ENCODE results near the gene LILRB1. TPM values are rescaled to one million over a fixed set of nuclear protein-coding genes. Genes with fewer than 3 reads are reported as not detected.
A peak's percentile ranks its signal among the peaks of the same experiment; 100 is the strongest.
"Not testable (repeated sequence)": the region's sequence is repeated elsewhere in the genome, so short reads cannot be mapped to it uniquely, and the experiment has no call there.

The LILRB1 gene
- total RNA-seq, 4 donors from 2014 or later, result 0.59 to 15.3 (median 3.4) TPM

- Histone ChIP-seq H3K27ac (peak overlapping the region in 1 of 4 donors; percentile 38), H3K9me3 (peaks cover 0 to 8% (median 0%) of the 10 kb centered on the region in 4 donors), H3K4me1 (no peaks in the 10 kb centered on the region), H3K36me3 (no peaks in the 10 kb centered on the region), H3K4me3 (peak overlapping the region in 1 of 4 donors; percentile 27), H3K27me3 (no peaks in the 10 kb centered on the region)
- TF ChIP-seq POLR2A (IDR thresholded peaks at IDR 0.05) (no peak), EP300 (IDR thresholded peaks at IDR 0.05) (no peak), CTCF (IDR thresholded peaks at IDR 0.05) (no peak)
- 48 to 65% methylated on average over 5 of the region's 5 CpGs for WGBS, 2 donors
- no peak for DNase-seq (ENCODE audit: low spot score in 2 of 2)
Observed at GRCh38 chr19:54616821-54617560, 13.3 kb upstream of the LILRB1 start.

- H3K27ac ChIP-seq, result no peak overlapping the region
- 70% methylated on average over 4 of the region's 4 CpGs for WGBS, 2 donors
- no peak for TF ChIP-seq EP300 (IDR thresholded peaks at IDR 0.05)
- TF ChIP-seq POLR2A (IDR thresholded peaks at IDR 0.05), result no peak
- TF ChIP-seq CTCF (IDR thresholded peaks at IDR 0.05), result no peak
Observed at GRCh38 chr19:54620464-54620863, 9.8 kb upstream of the LILRB1 start.

GRCh38 chr19:54622431-54622830 is 7.9 kb upstream of the LILRB1 start:
- Histone ChIP-seq H3K9me3 (peaks cover 0 to 10% (median 0%) of the 10 kb centered on the region in 4 donors), H3K27me3 (no peaks in the 10 kb centered on the region), H3K4me1 (no peaks in the 10 kb centered on the region), H3K36me3 (no peaks in the 10 kb centered on the region), H3K27ac (no peak overlapping the region), H3K4me3 (no peak overlapping the region)
- DNase-seq (ENCODE audit: low spot score in 2 of 2), result no peak
- TF ChIP-seq CTCF (IDR thresholded peaks at IDR 0.05) (no peak), POLR2A (IDR thresholded peaks at IDR 0.05) (no peak), EP300 (IDR thresholded peaks at IDR 0.05) (no peak)
- 62 to 67% methylated on average over 4 of the region's 4 CpGs for WGBS, 2 donors

More at GRCh38 chr19:54620464-54620863, 9.8 kb upstream of the LILRB1 start:
- Histone ChIP-seq H3K4me3 (no peak overlapping the region), H3K9me3 (peaks cover 0 to 8% (median 0%) of the 10 kb centered on the region in 4 donors), H3K36me3 (no peaks in the 10 kb centered on the region), H3K27me3 (no peaks in the 10 kb centered on the region), H3K4me1 (no peaks in the 10 kb centered on the region)
- DNase-seq (ENCODE audit: low spot score in 2 of 2), result no peak

- WGBS, 2 donors, result 70 to 87% methylated on average over 2 to 6 of the region's 10 CpGs
- not testable (repeated sequence) for H3K4me1 ChIP-seq
Observed at GRCh38 chr19:54624234-54624633, 6.0 kb upstream of the LILRB1 start.

GRCh38 chr19:54624934-54625730 is 5.2 kb upstream of the LILRB1 start:
- DNase-seq (ENCODE audit: low spot score in 2 of 2); H3K27ac ChIP-seq; H3K4me1 ChIP-seq; H3K36me3 ChIP-seq; H3K4me3 ChIP-seq; H3K27me3 ChIP-seq: not testable (repeated sequence)
- WGBS, 2 donors, result 75 to 78% methylated on average over 8 to 11 of the region's 15 CpGs
- H3K9me3 ChIP-seq, result peaks cover 0 to 10% (median 0%) of the 10 kb centered on the region in 4 donors

More at GRCh38 chr19:54624234-54624633, 6.0 kb upstream of the LILRB1 start:
- H3K36me3 ChIP-seq; DNase-seq (ENCODE audit: low spot score in 2 of 2); H3K27me3 ChIP-seq; H3K4me3 ChIP-seq; H3K27ac ChIP-seq: not testable (repeated sequence)
- peaks cover 0 to 10% (median 0%) of the 10 kb centered on the region in 4 donors for H3K9me3 ChIP-seq

- no peaks in the 10 kb centered on the region for H3K27me3 ChIP-seq
- H3K4me1 ChIP-seq, result no peaks in the 10 kb centered on the region
- TF ChIP-seq POLR2A (IDR thresholded peaks at IDR 0.05) (no peak), CTCF (IDR thresholded peaks at IDR 0.05) (no peak), EP300 (IDR thresholded peaks at IDR 0.05) (no peak)
- H3K9me3 ChIP-seq, result peaks cover 0 to 8% (median 0%) of the 10 kb centered on the region in 4 donors
- H3K4me3 ChIP-seq, result no peak overlapping the region
- no peaks in the 10 kb centered on the region for H3K36me3 ChIP-seq
- WGBS, 2 donors, result 73 to 82% methylated on average over 8 of the region's 8 CpGs
- H3K27ac ChIP-seq, result no peak overlapping the region
- no peak for DNase-seq (ENCODE audit: low spot score in 2 of 2)
Observed at GRCh38 chr19:54626757-54627156, 3.5 kb upstream of the LILRB1 start.

- H3K4me1 ChIP-seq; H3K9me3 ChIP-seq; H3K36me3 ChIP-seq; DNase-seq (ENCODE audit: low spot score in 2 of 2); H3K4me3 ChIP-seq; H3K27ac ChIP-seq; H3K27me3 ChIP-seq: not testable (repeated sequence)
- WGBS, 2 donors, result 63 to 70% methylated on average over 4 of the region's 4 CpGs
Observed at GRCh38 chr19:54627912-54628311, 2.4 kb upstream of the LILRB1 start.
